EH (cell line): ENCODE results near the gene APOOL.
A peak's percentile ranks its signal among the peaks of the same experiment; 100 is the strongest.

Experiments used
- DNase-seq: peaks from one replicate; pipeline ENCODE4 v3.0.0-alpha.2; 2015; ENCODE audit warnings: low read depth

APOOL gene

DNA sequence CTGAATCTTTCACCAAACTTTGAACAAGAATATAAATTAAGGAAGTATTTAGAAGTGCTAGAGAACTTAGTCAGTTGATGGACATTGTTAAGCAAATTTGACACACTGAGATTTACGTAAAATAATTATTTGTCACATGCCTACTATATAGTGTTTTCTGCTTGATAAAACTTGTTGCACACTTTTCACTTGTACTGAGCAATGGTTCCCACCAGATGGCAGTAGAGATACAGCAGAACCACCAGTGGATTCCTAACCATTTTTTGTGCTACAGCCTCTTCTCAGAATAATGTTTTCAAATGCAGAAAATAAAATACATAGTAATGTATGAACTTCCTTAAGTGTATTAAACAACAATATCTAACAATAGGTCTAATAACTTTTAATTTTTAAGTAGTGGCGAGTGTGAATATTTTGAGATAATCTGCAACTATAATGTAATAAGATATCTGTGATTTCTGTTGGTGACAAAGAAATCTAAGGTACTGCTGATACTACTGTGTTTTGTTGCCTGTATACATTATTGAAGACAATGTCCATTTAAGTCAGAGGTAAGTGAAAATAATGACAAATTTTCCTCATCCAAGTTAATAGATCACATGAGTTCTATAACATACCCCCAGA, 81.2 kb downstream of the APOOL start:
- peak; percentile 34 for DNase-seq

- DNase-seq, result no peak
These were observed 85.7 kb downstream of the APOOL start for GRCh38 chrX:85089321-85089840.

DNA sequence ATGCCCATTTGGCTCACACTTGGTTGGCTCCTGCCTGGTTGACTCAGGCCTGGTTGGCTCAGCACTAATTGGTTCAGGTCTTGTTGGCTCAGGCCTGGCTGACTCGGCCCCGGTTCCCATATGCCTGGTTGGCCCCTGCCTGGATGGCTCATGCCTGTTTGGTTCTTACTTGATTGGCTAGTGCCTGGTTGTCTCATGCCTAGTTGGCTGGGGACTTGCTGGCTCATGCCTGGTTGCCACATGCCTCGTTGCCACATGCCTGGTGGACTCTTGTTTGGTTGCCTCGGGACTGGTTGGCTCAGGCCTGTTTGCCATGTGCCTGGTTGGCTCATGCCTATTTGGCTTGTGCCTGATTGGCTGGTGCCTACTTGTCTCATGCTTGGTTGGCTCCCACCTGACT, 103.7 kb downstream of the APOOL start:
- no peak for DNase-seq

GRCh38 chrX:85108165-85108564, 104.5 kb downstream of the APOOL start:
- DNase-seq, result no peak

DNA sequence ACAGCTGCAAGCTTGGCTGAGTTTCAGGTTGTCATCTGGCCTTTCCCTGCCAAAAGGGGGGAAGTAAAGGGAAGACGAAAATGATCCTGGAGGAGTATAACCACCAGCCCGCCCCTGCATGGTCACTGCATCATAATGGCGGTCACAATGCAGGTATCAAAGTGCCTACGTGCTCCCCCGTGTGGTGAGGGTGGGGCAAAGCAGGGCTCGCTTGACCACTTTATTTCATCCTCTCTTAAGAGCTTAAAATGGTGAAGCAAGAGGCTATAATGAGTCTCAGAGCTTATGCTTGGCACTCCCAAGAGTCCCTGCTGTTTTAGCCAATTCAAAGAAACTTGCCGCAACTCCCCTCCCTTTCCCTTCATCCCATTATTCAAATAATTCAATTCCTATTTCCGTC, 105.6 kb downstream of the APOOL start:
- DNase-seq, result no peak

DNA sequence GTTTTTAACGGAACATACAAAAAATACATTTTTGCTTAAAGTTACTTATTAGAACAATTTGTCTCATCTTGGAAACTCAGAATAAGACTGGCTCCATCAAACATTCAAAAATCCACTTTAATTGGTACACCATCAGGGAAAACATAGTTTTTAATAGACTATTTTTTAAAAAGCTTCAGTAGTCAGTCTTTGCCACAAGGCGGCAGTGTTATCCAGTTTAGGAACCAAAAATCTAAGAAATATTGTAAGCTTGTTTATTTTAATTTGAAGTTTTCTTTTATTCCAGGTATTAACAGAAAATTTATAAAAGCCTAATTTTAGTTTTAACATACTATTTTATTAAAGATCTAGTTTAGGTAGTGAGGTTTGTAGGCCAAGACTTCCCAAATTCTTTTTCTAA, 107.7 kb downstream of the APOOL start:
- peak; percentile 4 for DNase-seq

DNA sequence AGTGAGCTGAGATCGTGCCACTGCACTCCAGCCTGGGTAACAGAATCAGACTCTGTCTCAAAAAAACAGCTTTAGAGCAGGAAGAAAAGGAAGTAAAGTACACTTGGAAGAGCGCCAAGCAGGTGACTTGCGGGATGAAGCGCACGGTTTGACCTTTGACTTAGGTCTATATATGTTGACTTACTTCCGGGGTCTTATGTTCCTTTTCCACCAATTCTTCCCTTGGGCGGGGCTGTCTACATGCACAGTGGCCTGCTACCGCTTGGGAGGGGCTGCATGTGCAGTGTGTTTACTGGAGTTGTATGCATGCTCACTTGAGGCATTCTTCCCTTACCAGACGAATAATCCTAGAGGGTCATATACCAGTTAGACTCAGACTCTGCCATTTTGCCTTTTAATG, 108.6 kb downstream of the APOOL start:
- DNase-seq, result no peak

GRCh38 chrX:85113746-85114145, 110.1 kb downstream of the APOOL start:
- DNase-seq, result no peak

DNA sequence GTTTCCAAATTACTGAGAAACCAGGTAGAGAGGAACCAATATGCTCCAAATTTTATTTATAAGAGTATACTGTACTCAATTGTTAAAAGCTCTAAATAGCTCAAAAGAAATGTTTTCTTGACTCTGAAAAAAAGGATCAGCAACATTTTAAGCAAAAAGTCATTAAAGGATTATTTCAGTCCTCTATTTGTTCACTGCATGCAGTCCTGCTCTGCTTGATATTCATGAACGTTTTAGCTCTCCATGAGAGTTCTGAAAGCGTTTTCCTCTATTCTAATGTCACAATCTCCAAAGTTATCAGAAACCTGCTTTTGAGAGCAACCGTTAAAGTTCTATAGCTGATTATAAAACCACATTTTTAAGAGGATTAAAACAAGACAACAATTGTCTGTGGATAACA, 110.5 kb downstream of the APOOL start:
- no peak for DNase-seq

GRCh38 chrX:85114776-85115175, 111.1 kb downstream of the APOOL start:
- no peak for DNase-seq

DNA sequence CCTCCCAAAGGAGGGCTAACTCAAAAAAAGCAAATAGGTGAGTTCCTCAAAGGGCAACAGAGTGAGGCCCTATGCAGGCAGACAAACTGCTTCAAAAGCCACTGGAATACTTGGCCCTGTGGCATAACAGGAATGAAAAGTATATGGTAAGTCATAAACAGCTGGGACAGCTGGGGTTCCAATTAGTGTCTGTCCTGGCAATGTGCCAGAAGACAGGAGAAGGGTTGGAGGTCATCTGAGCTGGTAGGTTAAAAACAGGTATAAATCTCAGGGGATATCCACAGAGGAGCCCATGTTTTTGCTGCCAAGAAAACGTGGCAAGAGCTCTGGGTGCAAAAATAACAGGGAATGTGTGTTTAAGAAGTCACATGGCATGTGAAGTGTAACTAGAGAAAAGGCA, 111.6 kb downstream of the APOOL start:
- DNase-seq, result no peak

DNA sequence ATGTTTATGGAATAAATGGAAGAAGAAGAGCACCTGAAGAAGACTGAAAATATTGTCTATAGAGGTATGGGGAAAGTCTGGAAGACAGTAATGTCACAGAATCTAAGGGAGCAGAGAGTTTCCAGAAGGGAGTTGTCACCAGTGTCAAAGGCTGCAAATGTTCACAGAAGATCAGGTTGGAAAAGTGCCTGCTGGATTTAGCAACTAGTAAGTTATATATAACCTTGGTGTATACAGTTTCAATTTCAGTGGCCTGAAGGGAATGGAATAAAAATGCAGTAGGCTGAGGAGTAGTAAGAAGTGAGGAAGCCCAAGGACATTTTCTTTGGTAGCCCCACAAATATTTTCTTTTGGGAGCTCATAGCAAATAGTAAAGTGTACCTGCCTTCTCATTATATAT, 132.7 kb downstream of the APOOL start:
- no peak for DNase-seq

GRCh38 chrX:85139422-85139821, 135.7 kb downstream of the APOOL start:
- no peak for DNase-seq

DNA sequence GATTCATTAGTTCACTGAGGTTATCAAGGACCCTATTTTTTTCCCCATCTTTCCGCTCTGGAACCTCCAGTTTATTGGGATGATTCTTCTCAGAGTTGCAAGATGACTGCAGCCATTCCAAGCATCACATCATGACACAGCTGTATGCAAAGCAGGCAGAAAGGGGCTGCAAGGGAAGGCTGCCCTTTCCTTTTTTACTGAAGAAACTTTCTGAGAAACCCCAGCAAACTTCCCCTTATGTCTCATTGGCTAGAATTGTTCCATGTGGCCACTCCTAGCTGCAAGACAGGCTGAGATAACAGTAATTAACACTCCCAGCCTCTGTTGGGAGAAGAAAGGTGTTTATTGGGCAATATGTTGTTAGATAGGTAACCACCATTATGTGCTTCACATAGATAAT, 137.3 kb downstream of the APOOL start:
- DNase-seq, result no peak
